Natural killer cell (primary cell): Measurements from ENCODE around the gene IGF2R. TPM values are rescaled to one million over a fixed set of nuclear protein-coding genes. Genes with fewer than 3 reads are reported as not detected.

Experiments
- ATAC-seq, 3 donors: fragments of 150-1000 bp in 2 of 3; fragments of 200-7000 bp in 1 of 3; cut with Tn5 transposase; 1 replicate in 1 of 3; 2 replicates in 2 of 3; pipeline ENCODE4 v1.10.0; 2021; ENCODE audit warnings: mild to moderate bottlenecking in 2 of 3, moderate library complexity in 2 of 3
- DNase-seq, 2 donors: peaks; one replicate each; pipeline versions ENCODE4 v3.0.0 to v3.0.0-alpha.2; 2013 to 2021; ENCODE audit warnings: mixed read lengths in 1 of 2
- H3K27ac ChIP-seq: one replicate; pipeline ENCODE4 v1.5.1; 2013; ENCODE audit warnings: mild to moderate bottlenecking, low read length
- H3K27me3 ChIP-seq: one replicate; pipeline ENCODE4 v1.6.1; 2013; ENCODE audit warnings: low read length; ENCODE audit not compliant: control insufficient read depth, insufficient read depth
- H3K36me3 ChIP-seq: one replicate; pipeline ENCODE4 v1.6.1; 2013; ENCODE audit warnings: low read length; ENCODE audit not compliant: control insufficient read depth, insufficient read depth
- H3K4me1 ChIP-seq: one replicate; pipeline ENCODE4 v1.6.1; 2013; ENCODE audit warnings: low read length; ENCODE audit not compliant: control insufficient read depth, insufficient read depth
- H3K4me3 ChIP-seq: one replicate; pipeline ENCODE4 v1.5.1; 2013; ENCODE audit warnings: low read length
- H3K9me3 ChIP-seq: one replicate; pipeline ENCODE4 v1.6.1; 2013; ENCODE audit warnings: low read length; ENCODE audit not compliant: control insufficient read depth, insufficient read depth
- H3K27ac Mint-ChIP-seq, 2 donors: one replicate each; pipeline ENCODE4 v1.8.0; 2022; ENCODE audit warnings: mild to moderate bottlenecking in 2 of 2, mixed read lengths in 2 of 2, moderate library complexity in 1 of 2
- H3K27me3 Mint-ChIP-seq, 2 donors: one replicate each; pipeline ENCODE4 v1.8.0; 2022; ENCODE audit warnings: low read depth in 2 of 2, mixed read lengths in 2 of 2
- H3K36me3 Mint-ChIP-seq: one replicate; pipeline ENCODE4 v1.8.0; 2022; ENCODE audit warnings: mixed read lengths
- H3K4me1 Mint-ChIP-seq, 2 donors: one replicate each; pipeline ENCODE4 v1.8.0; 2022; ENCODE audit warnings: mixed read lengths in 2 of 2
- H3K4me3 Mint-ChIP-seq: one replicate; pipeline ENCODE4 v1.8.0; 2022; ENCODE audit warnings: mild to moderate bottlenecking, moderate library complexity, mixed read lengths
- H3K9me3 Mint-ChIP-seq, 2 donors: one replicate each; pipeline ENCODE4 v1.8.0; 2022; ENCODE audit warnings: mixed read lengths in 2 of 2
- CTCF ChIP-seq: fragments of 200-600 bp; IDR thresholded peaks from one replicate; pipeline ENCODE4 v1.8.0; 2022; ENCODE audit warnings: antibody characterized with exemption
- WGBS: methylation state at CpG from one replicate; pipeline ENCODE4 v1.1.7; 2013; ENCODE audit warnings: missing lambda C conversion rate; ENCODE audit not compliant: insufficient coverage; 5-methylcytosine and 5-hydroxymethylcytosine counted together
- intact Hi-C: fragments of 100-400 bp; cut with micrococcal nuclease; formaldehyde crosslinking; loops from one replicate; pipeline ENCODE4 v1.14.2; 2022
- total RNA-seq, 4 donors: library from RNA; stranded (reverse); fragments of 120-200 nt in 1 of 4; gene quantifications; one replicate each; pipeline versions ENCODE4 v1.2.3 to v1.2.4, GENCODE V29; 2013 to 2022

IGF2R gene
- total RNA-seq, 3 donors from 2014 or later (not counting 1 experiment from before 2014, with no cell fraction given) = 208 to 282 (median 253) TPM

DNA sequence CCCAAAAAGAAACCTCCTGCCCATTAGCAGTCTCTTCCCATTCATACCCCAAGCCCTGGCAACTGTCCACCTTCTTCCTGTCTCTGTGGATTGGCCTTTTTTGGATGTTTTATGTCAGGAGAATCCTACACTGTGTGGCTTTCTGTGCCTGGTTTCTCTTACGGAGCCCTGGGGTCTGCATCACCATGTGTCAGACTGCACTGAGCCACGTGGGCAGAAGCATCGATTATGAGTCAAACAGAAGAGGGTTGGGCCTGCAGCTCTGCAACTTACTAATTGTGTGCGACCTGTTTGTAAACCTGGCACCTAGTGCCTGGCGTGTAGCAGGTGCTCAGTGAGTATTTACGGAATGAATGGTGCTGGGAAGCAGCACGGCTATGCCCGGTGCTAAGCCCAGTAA is 62.6 kb downstream of the IGF2R start:
- Histone ChIP-seq H3K36me3 (peaks cover 83% of the 10 kb centered on the region), H3K27ac (no peak overlapping the region), H3K27me3 (no peaks in the 10 kb centered on the region), H3K4me3 (no peak overlapping the region), H3K9me3 (no peaks in the 10 kb centered on the region), H3K4me1 (peaks cover 10% of the 10 kb centered on the region)
- no peak for ATAC-seq
- no peak overlapping the region for H3K4me3 Mint-ChIP-seq
- WGBS = 92% methylated on average over 8 of the region's 8 CpGs
- peak overlapping the region; percentile 13 to 53 for H3K27ac Mint-ChIP-seq
- intact Hi-C loops = no loop called here
- no peaks in the 10 kb centered on the region for H3K9me3 Mint-ChIP-seq
- peaks cover 30% of the 10 kb centered on the region for H3K36me3 Mint-ChIP-seq
- peaks cover 30 to 34% of the 10 kb centered on the region in 2 donors for H3K4me1 Mint-ChIP-seq
- DNase-seq = no peak
- H3K27me3 Mint-ChIP-seq = no peaks in the 10 kb centered on the region
- TF ChIP-seq CTCF = no peak

DNA sequence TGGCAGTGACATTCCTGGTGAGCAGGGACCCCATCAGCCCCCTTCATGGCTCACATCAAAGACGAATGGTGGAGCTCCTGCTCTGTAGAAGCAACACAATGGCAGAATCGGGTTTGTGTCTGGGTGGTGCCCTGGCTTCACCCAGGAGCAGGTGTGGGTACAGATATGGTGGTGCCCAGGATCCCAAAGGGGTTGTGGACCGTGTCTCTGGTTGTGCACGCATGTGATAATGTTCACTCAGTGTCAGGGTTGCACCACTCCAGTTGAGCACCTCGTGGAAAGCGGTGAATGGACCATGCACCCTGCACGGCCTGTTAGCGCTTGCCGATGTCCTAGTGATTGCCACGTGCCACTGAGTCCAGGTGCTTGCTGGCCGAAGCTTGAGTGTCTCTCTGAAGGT is 63.0 kb downstream of the IGF2R start:
- H3K4me1 ChIP-seq = peaks cover 10% of the 10 kb centered on the region
- 92% methylated on average over 11 of the region's 11 CpGs for WGBS
- TF ChIP-seq CTCF = no peak
- intact Hi-C loops = no loop called here
- H3K27me3 ChIP-seq = no peaks in the 10 kb centered on the region
- H3K36me3 ChIP-seq = peaks cover 83% of the 10 kb centered on the region
- DNase-seq = no peak
- no peak overlapping the region for H3K4me3 ChIP-seq
- no peak overlapping the region for H3K27ac ChIP-seq
- Mint-ChIP-seq H3K4me3 (no peak overlapping the region), H3K4me1 (peaks cover 30 to 37% of the 10 kb centered on the region in 2 donors), H3K27me3 (no peaks in the 10 kb centered on the region), H3K9me3 (no peaks in the 10 kb centered on the region), H3K36me3 (peaks cover 30% of the 10 kb centered on the region), H3K27ac (peak overlapping the region; percentile 13 to 53)
- no peak for ATAC-seq
- no peaks in the 10 kb centered on the region for H3K9me3 ChIP-seq

DNA sequence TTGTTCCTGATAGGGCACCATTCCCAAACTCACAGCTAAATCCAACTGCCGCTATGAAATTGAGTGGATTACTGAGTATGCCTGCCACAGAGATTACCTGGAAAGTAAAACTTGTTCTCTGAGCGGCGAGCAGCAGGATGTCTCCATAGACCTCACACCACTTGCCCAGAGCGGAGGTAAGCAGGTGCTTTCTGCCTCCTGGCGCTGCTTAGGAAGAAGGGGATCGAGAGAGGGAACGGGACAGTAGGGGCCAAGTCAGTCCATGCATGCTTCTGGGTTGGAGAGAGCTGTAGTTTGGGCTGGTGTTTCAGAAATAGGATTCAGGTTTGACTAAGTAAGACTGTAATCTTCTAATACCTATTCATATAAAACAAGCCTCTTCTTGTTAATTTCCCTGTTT is 63.7 kb downstream of the IGF2R start:
- intact Hi-C loops = no loop called here
- peaks cover 29% of the 10 kb centered on the region for H3K36me3 Mint-ChIP-seq
- no peak overlapping the region for H3K4me3 Mint-ChIP-seq

More for the DNA sequence above, 63.7 kb downstream of the IGF2R start:
- no peak overlapping the region for H3K4me3 ChIP-seq
- no peaks in the 10 kb centered on the region for H3K9me3 Mint-ChIP-seq
- no peak for TF ChIP-seq CTCF
- no peak overlapping the region for H3K27ac Mint-ChIP-seq
- H3K27me3 ChIP-seq = no peaks in the 10 kb centered on the region
- H3K9me3 ChIP-seq = no peaks in the 10 kb centered on the region
- H3K4me1 Mint-ChIP-seq = peaks cover 29 to 36% of the 10 kb centered on the region in 2 donors
- H3K4me1 ChIP-seq = peaks cover 10% of the 10 kb centered on the region
- no peak overlapping the region for H3K27ac ChIP-seq
- ATAC-seq (no peak), DNase-seq (no peak)
- 95% methylated on average over 7 of the region's 7 CpGs for WGBS
- H3K36me3 ChIP-seq = peaks cover 78% of the 10 kb centered on the region
- H3K27me3 Mint-ChIP-seq = no peaks in the 10 kb centered on the region
